PC-3 (cell line): ENCODE results near the gene ZNF423.

Experiments used
- EZH2phosphoT487 ChIP-seq: fragments of 300-600 bp; sonication (generic); IDR thresholded peaks from 2 replicates; pipeline ENCODE4 v1.6.1; 2018; ENCODE audit warnings: mild to moderate bottlenecking, antibody characterized with exemption, low read length, borderline replicate concordance
- TF ChIP-seq, protein P1 (sequence below): fragments of 300-600 bp; sonication (generic); conservative IDR thresholded peaks from 2 replicates; pipeline ENCODE4 v1.5.1; 2017; ENCODE audit warnings: antibody characterized with exemption, low read depth, mild to moderate bottlenecking, low read length

DNA sequence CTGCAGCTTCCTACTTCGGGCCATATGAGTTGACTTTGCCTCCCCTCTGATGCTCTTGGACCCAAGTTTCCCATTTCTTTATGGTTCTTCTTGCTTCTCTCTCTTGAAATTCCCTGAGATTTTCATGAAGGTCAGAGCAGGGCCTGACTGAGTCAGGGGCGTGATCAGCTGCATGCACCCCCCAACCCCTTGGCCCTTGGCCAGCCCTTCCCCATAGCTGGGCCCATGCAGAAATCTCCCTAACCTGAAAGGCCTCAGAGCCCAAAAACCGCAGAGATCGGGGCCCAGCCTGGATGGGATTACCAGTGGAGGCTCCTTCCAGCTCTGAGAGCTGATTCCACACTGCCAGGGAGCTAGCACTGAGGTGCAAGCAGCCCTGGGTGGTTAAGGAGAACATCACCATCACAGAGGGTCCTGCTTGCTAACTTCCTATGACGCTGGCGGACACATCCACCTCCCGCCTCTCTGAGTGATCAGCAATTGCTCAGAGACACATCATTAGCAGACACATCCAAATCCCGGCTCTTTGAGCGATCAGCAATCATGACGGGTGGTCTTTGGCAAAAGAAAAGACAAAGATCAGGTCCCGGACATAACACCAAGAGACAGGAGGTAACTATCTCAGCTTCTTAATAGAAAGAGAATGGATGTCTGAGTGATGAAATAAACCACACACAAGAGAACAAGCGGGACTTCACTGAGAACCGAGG is 320.9 kb downstream of the ZNF423 start:
- TF ChIP-seq, protein P1, sequence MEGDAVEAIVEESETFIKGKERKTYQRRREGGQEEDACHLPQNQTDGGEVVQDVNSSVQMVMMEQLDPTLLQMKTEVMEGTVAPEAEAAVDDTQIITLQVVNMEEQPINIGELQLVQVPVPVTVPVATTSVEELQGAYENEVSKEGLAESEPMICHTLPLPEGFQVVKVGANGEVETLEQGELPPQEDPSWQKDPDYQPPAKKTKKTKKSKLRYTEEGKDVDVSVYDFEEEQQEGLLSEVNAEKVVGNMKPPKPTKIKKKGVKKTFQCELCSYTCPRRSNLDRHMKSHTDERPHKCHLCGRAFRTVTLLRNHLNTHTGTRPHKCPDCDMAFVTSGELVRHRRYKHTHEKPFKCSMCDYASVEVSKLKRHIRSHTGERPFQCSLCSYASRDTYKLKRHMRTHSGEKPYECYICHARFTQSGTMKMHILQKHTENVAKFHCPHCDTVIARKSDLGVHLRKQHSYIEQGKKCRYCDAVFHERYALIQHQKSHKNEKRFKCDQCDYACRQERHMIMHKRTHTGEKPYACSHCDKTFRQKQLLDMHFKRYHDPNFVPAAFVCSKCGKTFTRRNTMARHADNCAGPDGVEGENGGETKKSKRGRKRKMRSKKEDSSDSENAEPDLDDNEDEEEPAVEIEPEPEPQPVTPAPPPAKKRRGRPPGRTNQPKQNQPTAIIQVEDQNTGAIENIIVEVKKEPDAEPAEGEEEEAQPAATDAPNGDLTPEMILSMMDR = no peak
- TF ChIP-seq EZH2phosphoT487 = no peak
